ENCODE results near the gene VWA3A. TPM values are rescaled to one million over a fixed set of nuclear protein-coding genes. Genes with fewer than 3 reads are reported as not detected.
A peak's percentile ranks its signal among the peaks of the same experiment; 100 is the strongest.

VWA3A gene
- total and polyA plus RNA-seq, 2 experiments from 2014 or later = not detected

- Histone ChIP-seq H3K27me3 (replicated peaks; ENCODE audit: insufficient read depth) (no peaks in the 10 kb centered on the region; the same call in 1 of the 2 replicates), H3K36me3 (ENCODE audit: low read depth) (no peaks in the 10 kb centered on the region), H3K4me2 (ENCODE audit: unreplicated experiment) (no peak overlapping the region), H3K79me2 (ENCODE audit: insufficient read depth) (no peaks in the 10 kb centered on the region), H4K20me1 (ENCODE audit: insufficient read depth) (no peaks in the 10 kb centered on the region), H3K4me1 (ENCODE audit: insufficient read depth) (no peaks in the 10 kb centered on the region), H3K9ac (no peak overlapping the region), H3K4me3 (no peak overlapping the region), H3K9me3 (ENCODE audit: low read depth) (no peaks in the 10 kb centered on the region), H2AFZ (no peak overlapping the region), H3K27ac (no peak overlapping the region), H3K9me2 (ENCODE audit: insufficient read depth) (no peaks in the 10 kb centered on the region), H3F3A (ENCODE audit: insufficient read depth) (no peaks in the 10 kb centered on the region)
- 50 to 61% methylated on average over 1 of the region's 1 CpG for WGBS, 2 experiments (ENCODE audit: low coverage in 1 of 2, low lambda C conversion rate in 2 of 2, missing lambda C conversion rate in 2 of 2)
- in situ Hi-C loops (cut with MboI) = no loop called here
- DNase-seq = peak; percentile 47
- TF ChIP-seq EZH2 (IDR thresholded peaks at IDR 0.05; ENCODE audit: insufficient read depth, poor library complexity, severe bottlenecking) = no peak
Measured at GRCh38 chr16:22141767-22142166, 49.4 kb downstream of the VWA3A start.

- Histone ChIP-seq H3K27me3 (replicated peaks; ENCODE audit: insufficient read depth) (no peaks in the 10 kb centered on the region; the same call in 1 of the 2 replicates), H3F3A (ENCODE audit: insufficient read depth) (no peaks in the 10 kb centered on the region), H2AFZ (no peak overlapping the region), H3K4me2 (ENCODE audit: unreplicated experiment) (no peak overlapping the region), H3K27ac (no peak overlapping the region), H3K4me1 (ENCODE audit: insufficient read depth) (no peaks in the 10 kb centered on the region), H3K4me3 (no peak overlapping the region), H3K9me2 (ENCODE audit: insufficient read depth) (no peaks in the 10 kb centered on the region), H3K36me3 (ENCODE audit: low read depth) (no peaks in the 10 kb centered on the region), H3K9me3 (ENCODE audit: low read depth) (no peaks in the 10 kb centered on the region), H4K20me1 (ENCODE audit: insufficient read depth) (no peaks in the 10 kb centered on the region), H3K79me2 (ENCODE audit: insufficient read depth) (no peaks in the 10 kb centered on the region), H3K9ac (no peak overlapping the region)
- TF ChIP-seq EZH2phosphoT487 (IDR thresholded peaks at IDR 0.05; ENCODE audit: insufficient read depth, low read depth) (no peak), EZH2 (IDR thresholded peaks at IDR 0.05; ENCODE audit: insufficient read depth, poor library complexity, severe bottlenecking) (no peak)
- in situ Hi-C loops (cut with MboI) = no loop called here
- DNase-seq = no peak
- 84 to 85% methylated on average over 6 of the region's 6 CpGs for WGBS, 2 experiments (ENCODE audit: low coverage in 1 of 2, low lambda C conversion rate in 2 of 2, missing lambda C conversion rate in 2 of 2)
Measured at GRCh38 chr16:22144520-22144919, 52.2 kb downstream of the VWA3A start.

DNA sequence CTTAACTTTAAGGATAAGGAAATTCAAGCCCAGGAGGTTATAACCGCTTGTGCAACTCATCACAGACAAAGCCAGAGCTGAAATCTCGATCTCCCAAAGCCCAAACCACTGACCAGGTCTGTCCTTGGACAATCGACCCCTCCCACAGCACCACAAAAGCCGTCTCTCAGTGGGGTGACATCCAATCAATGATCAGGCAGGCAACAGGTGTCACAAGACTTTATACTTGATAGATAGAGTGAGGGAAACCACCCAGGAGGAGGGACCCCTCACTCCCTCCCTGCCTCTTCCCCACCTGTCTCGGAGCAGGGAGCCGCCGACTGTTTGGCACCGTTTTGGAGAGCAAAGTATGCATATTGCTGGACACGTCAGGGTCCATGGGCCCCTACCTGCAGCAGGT lies 55.5 kb downstream of the VWA3A start:
- H4K20me1 ChIP-seq (ENCODE audit: insufficient read depth) = no peaks in the 10 kb centered on the region
- no peaks in the 10 kb centered on the region for H3K79me2 ChIP-seq (ENCODE audit: insufficient read depth)
- peaks cover 7% of the 10 kb centered on the region for H3K27me3 ChIP-seq (replicated peaks; ENCODE audit: insufficient read depth)
- H3K9me2 ChIP-seq (ENCODE audit: insufficient read depth) = no peaks in the 10 kb centered on the region
- no peak overlapping the region for H3K9ac ChIP-seq
- no peak for DNase-seq
- in situ Hi-C loops (cut with MboI) = no loop called here
- no peak overlapping the region for H2AFZ ChIP-seq
- no peak overlapping the region for H3K27ac ChIP-seq
- TF ChIP-seq EZH2phosphoT487 (IDR thresholded peaks at IDR 0.05; ENCODE audit: insufficient read depth, low read depth) (no peak), EZH2 (IDR thresholded peaks at IDR 0.05; ENCODE audit: insufficient read depth, poor library complexity, severe bottlenecking) (no peak)
- no peaks in the 10 kb centered on the region for H3K9me3 ChIP-seq (ENCODE audit: low read depth)
- no peaks in the 10 kb centered on the region for H3F3A ChIP-seq (ENCODE audit: insufficient read depth)
- no peaks in the 10 kb centered on the region for H3K4me1 ChIP-seq (ENCODE audit: insufficient read depth)
- H3K36me3 ChIP-seq (ENCODE audit: low read depth) = no peaks in the 10 kb centered on the region
- no peak overlapping the region for H3K4me3 ChIP-seq
- WGBS, 2 experiments (ENCODE audit: low coverage in 1 of 2, low lambda C conversion rate in 2 of 2, missing lambda C conversion rate in 2 of 2) = 38 to 41% methylated on average over 9 of the region's 9 CpGs
- H3K4me2 ChIP-seq (ENCODE audit: unreplicated experiment) = no peak overlapping the region

GRCh38 chr16:22151246-22151998 lies 59.1 kb downstream of the VWA3A start:
- H2AFZ ChIP-seq = no peak overlapping the region
- H3K36me3 ChIP-seq (ENCODE audit: low read depth) = no peaks in the 10 kb centered on the region
- no peak for DNase-seq
- 54 to 55% methylated on average over 7 of the region's 7 CpGs for WGBS, 2 experiments (ENCODE audit: low coverage in 1 of 2, low lambda C conversion rate in 2 of 2, missing lambda C conversion rate in 2 of 2)
- H3K79me2 ChIP-seq (ENCODE audit: insufficient read depth) = no peaks in the 10 kb centered on the region
- TF ChIP-seq EZH2 (IDR thresholded peaks at IDR 0.05; ENCODE audit: insufficient read depth, poor library complexity, severe bottlenecking) (no peak), EZH2phosphoT487 (IDR thresholded peaks at IDR 0.05; ENCODE audit: insufficient read depth, low read depth) (no peak)
- H3K4me2 ChIP-seq (ENCODE audit: unreplicated experiment) = no peak overlapping the region
- H3K27me3 ChIP-seq (replicated peaks; ENCODE audit: insufficient read depth) = peaks cover 11% of the 10 kb centered on the region
- no peaks in the 10 kb centered on the region for H3F3A ChIP-seq (ENCODE audit: insufficient read depth)
- no peaks in the 10 kb centered on the region for H3K9me3 ChIP-seq (ENCODE audit: low read depth)
- no peaks in the 10 kb centered on the region for H3K4me1 ChIP-seq (ENCODE audit: insufficient read depth)
- H3K27ac ChIP-seq = no peak overlapping the region
- no peaks in the 10 kb centered on the region for H4K20me1 ChIP-seq (ENCODE audit: insufficient read depth)
- no peak overlapping the region for H3K4me3 ChIP-seq
- no peaks in the 10 kb centered on the region for H3K9me2 ChIP-seq (ENCODE audit: insufficient read depth)
- no peak overlapping the region for H3K9ac ChIP-seq
- in situ Hi-C loops (cut with MboI) = no loop called here
